IPS-20b (cell line): ENCODE measurements around the gene SMPD3.

Source experiments
- H3K27ac ChIP-seq: one replicate; pipeline ENCODE4 v1.5.1; 2013; ENCODE audit warnings: low read length
- H3K27me3 ChIP-seq: 2 replicates; pipeline ENCODE4 v1.6.1; 2013; ENCODE audit warnings: mild to moderate bottlenecking, low read length, inconsistent platforms; ENCODE audit not compliant: insufficient read depth
- H3K36me3 ChIP-seq: 2 replicates; pipeline ENCODE4 v1.6.1; 2013; ENCODE audit warnings: low read depth, mild to moderate bottlenecking, inconsistent platforms, low read length, moderate library complexity; ENCODE audit not compliant: insufficient read depth
- H3K4me1 ChIP-seq: 2 replicates; pipeline ENCODE4 v1.6.1; 2013; ENCODE audit warnings: mild to moderate bottlenecking, control low read depth, inconsistent platforms, low read length, moderate library complexity; ENCODE audit not compliant: insufficient read depth
- H3K4me3 ChIP-seq: 2 replicates; pipeline ENCODE4 v1.5.1; 2013; ENCODE audit warnings: mild to moderate bottlenecking, low read length, inconsistent platforms
- H3K9ac ChIP-seq: 2 replicates; pipeline ENCODE4 v1.6.1; 2013; ENCODE audit warnings: low read depth, mild to moderate bottlenecking, inconsistent platforms, low read length, moderate library complexity
- H3K9me3 ChIP-seq: 2 replicates; pipeline ENCODE4 v1.6.1; 2013; ENCODE audit warnings: mild to moderate bottlenecking, low read depth, low read length, inconsistent platforms; ENCODE audit not compliant: insufficient read depth

The SMPD3 gene

GRCh38 chr16:68378436-68379415 lies 69.6 kb downstream of the SMPD3 start:
- Histone ChIP-seq H3K4me3 (no peak overlapping the region), H3K9ac (no peak overlapping the region), H3K27ac (no peak overlapping the region), H3K4me1 (no peaks in the 10 kb centered on the region), H3K9me3 (no peaks in the 10 kb centered on the region), H3K36me3 (no peaks in the 10 kb centered on the region), H3K27me3 (no peaks in the 10 kb centered on the region)

- no peak overlapping the region for H3K9ac ChIP-seq
These were observed 70.5 kb downstream of the SMPD3 start for GRCh38 chr16:68377667-68378393.

GRCh38 chr16:68377221-68377620 lies 71.1 kb downstream of the SMPD3 start:
- H3K4me1 ChIP-seq, result no peaks in the 10 kb centered on the region
- no peaks in the 10 kb centered on the region for H3K36me3 ChIP-seq
- H3K27me3 ChIP-seq, result no peaks in the 10 kb centered on the region
- H3K9me3 ChIP-seq, result no peaks in the 10 kb centered on the region
- no peak overlapping the region for H3K9ac ChIP-seq
- no peak overlapping the region for H3K27ac ChIP-seq
- no peak overlapping the region for H3K4me3 ChIP-seq

More at GRCh38 chr16:68377667-68378393, 70.5 kb downstream of the SMPD3 start:
- Histone ChIP-seq H3K4me1 (no peaks in the 10 kb centered on the region), H3K4me3 (no peak overlapping the region), H3K27ac (no peak overlapping the region), H3K9me3 (no peaks in the 10 kb centered on the region), H3K36me3 (no peaks in the 10 kb centered on the region), H3K27me3 (no peaks in the 10 kb centered on the region)

GRCh38 chr16:68376590-68376989 lies 71.7 kb downstream of the SMPD3 start:
- no peak overlapping the region for H3K9ac ChIP-seq
- no peak overlapping the region for H3K4me3 ChIP-seq
- no peak overlapping the region for H3K27ac ChIP-seq
- H3K4me1 ChIP-seq, result no peaks in the 10 kb centered on the region
- no peaks in the 10 kb centered on the region for H3K9me3 ChIP-seq
- no peaks in the 10 kb centered on the region for H3K36me3 ChIP-seq
- no peaks in the 10 kb centered on the region for H3K27me3 ChIP-seq

GRCh38 chr16:68375801-68376536 lies 72.3 kb downstream of the SMPD3 start:
- Histone ChIP-seq H3K27ac (no peak overlapping the region), H3K27me3 (no peaks in the 10 kb centered on the region), H3K4me3 (no peak overlapping the region), H3K4me1 (no peaks in the 10 kb centered on the region), H3K36me3 (no peaks in the 10 kb centered on the region), H3K9ac (no peak overlapping the region), H3K9me3 (no peaks in the 10 kb centered on the region)

GRCh38 chr16:68374961-68375660 lies 73.2 kb downstream of the SMPD3 start:
- H3K9me3 ChIP-seq, result no peaks in the 10 kb centered on the region
- H3K27ac ChIP-seq, result no peak overlapping the region
- no peaks in the 10 kb centered on the region for H3K4me1 ChIP-seq
- no peaks in the 10 kb centered on the region for H3K36me3 ChIP-seq
- no peak overlapping the region; the same call in 1 of the 2 replicates for H3K9ac ChIP-seq
- no peak overlapping the region for H3K4me3 ChIP-seq
- no peaks in the 10 kb centered on the region for H3K27me3 ChIP-seq

GRCh38 chr16:68374246-68374805 lies 74.0 kb downstream of the SMPD3 start:
- no peaks in the 10 kb centered on the region for H3K4me1 ChIP-seq
- H3K9me3 ChIP-seq, result no peaks in the 10 kb centered on the region
- no peak overlapping the region for H3K9ac ChIP-seq
- H3K27ac ChIP-seq, result no peak overlapping the region
- no peak overlapping the region for H3K4me3 ChIP-seq
- H3K36me3 ChIP-seq, result no peaks in the 10 kb centered on the region
- no peaks in the 10 kb centered on the region for H3K27me3 ChIP-seq

GRCh38 chr16:68373528-68374245 lies 74.6 kb downstream of the SMPD3 start:
- Histone ChIP-seq H3K4me3 (no peak overlapping the region), H3K27me3 (no peaks in the 10 kb centered on the region), H3K4me1 (no peaks in the 10 kb centered on the region), H3K27ac (no peak overlapping the region), H3K36me3 (no peaks in the 10 kb centered on the region), H3K9ac (no peak overlapping the region), H3K9me3 (no peaks in the 10 kb centered on the region)

- Histone ChIP-seq H3K4me1 (no peaks in the 10 kb centered on the region), H3K27ac (no peak overlapping the region), H3K36me3 (no peaks in the 10 kb centered on the region), H3K4me3 (no peak overlapping the region), H3K9ac (no peak overlapping the region), H3K9me3 (no peaks in the 10 kb centered on the region), H3K27me3 (no peaks in the 10 kb centered on the region)
These were observed 75.5 kb downstream of the SMPD3 start for GRCh38 chr16:68372806-68373205.

- no peak overlapping the region for H3K27ac ChIP-seq
- H3K4me1 ChIP-seq, result no peaks in the 10 kb centered on the region
- H3K9me3 ChIP-seq, result no peaks in the 10 kb centered on the region
- no peak overlapping the region for H3K4me3 ChIP-seq
- H3K36me3 ChIP-seq, result no peaks in the 10 kb centered on the region
- H3K27me3 ChIP-seq, result no peaks in the 10 kb centered on the region
- no peak overlapping the region for H3K9ac ChIP-seq
These were observed 76.0 kb downstream of the SMPD3 start for GRCh38 chr16:68372381-68372720.
